ENCODE data around the gene IYD. TPM values are rescaled to one million over a fixed set of nuclear protein-coding genes. Genes with fewer than 3 reads are reported as not detected.

The IYD gene
- total RNA-seq, 1 donor from 2014 or later = not detected

- no peak overlapping the region for H3K4me3 Mint-ChIP-seq (ENCODE audit: low read depth)
- no peak overlapping the region for H3K27ac Mint-ChIP-seq
- intact Hi-C loops (cut with micrococcal nuclease) = no loop called here
- no peaks in the 10 kb centered on the region for H3K36me3 Mint-ChIP-seq (ENCODE audit: low read depth)
- H3K9me3 Mint-ChIP-seq = no peaks in the 10 kb centered on the region
- peaks cover 44% of the 10 kb centered on the region for H3K27me3 Mint-ChIP-seq (ENCODE audit: low read depth)
- no peaks in the 10 kb centered on the region for H3K4me1 Mint-ChIP-seq (ENCODE audit: low read depth)
- no peak for DNase-seq (ENCODE audit: low spot score)
Observed at GRCh38 chr6:150391890-150392289, 23.1 kb downstream of the IYD start.

- intact Hi-C loops (cut with micrococcal nuclease) = no loop called here
- H3K9me3 Mint-ChIP-seq = no peaks in the 10 kb centered on the region
- no peak overlapping the region for H3K4me3 Mint-ChIP-seq (ENCODE audit: low read depth)
- H3K27ac Mint-ChIP-seq = no peak overlapping the region
- H3K4me1 Mint-ChIP-seq (ENCODE audit: low read depth) = no peaks in the 10 kb centered on the region
- DNase-seq (ENCODE audit: low spot score) = no peak
- H3K36me3 Mint-ChIP-seq (ENCODE audit: low read depth) = no peaks in the 10 kb centered on the region
- peaks cover 43% of the 10 kb centered on the region for H3K27me3 Mint-ChIP-seq (ENCODE audit: low read depth)
Observed at GRCh38 chr6:150392452-150393220, 23.8 kb downstream of the IYD start.

- H3K4me1 Mint-ChIP-seq (ENCODE audit: low read depth) = no peaks in the 10 kb centered on the region
- intact Hi-C loops (cut with micrococcal nuclease) = no loop called here
- H3K27ac Mint-ChIP-seq = no peak overlapping the region
- no peaks in the 10 kb centered on the region for H3K36me3 Mint-ChIP-seq (ENCODE audit: low read depth)
- no peak for DNase-seq (ENCODE audit: low spot score)
- no peak overlapping the region for H3K4me3 Mint-ChIP-seq (ENCODE audit: low read depth)
- no peaks in the 10 kb centered on the region for H3K9me3 Mint-ChIP-seq
- peaks cover 35% of the 10 kb centered on the region for H3K27me3 Mint-ChIP-seq (ENCODE audit: low read depth)
Observed at GRCh38 chr6:150394053-150394898, 25.5 kb downstream of the IYD start.

GRCh38 chr6:150394899-150395295 lies 26.1 kb downstream of the IYD start:
- H3K27ac Mint-ChIP-seq = no peak overlapping the region
- no peaks in the 10 kb centered on the region for H3K36me3 Mint-ChIP-seq (ENCODE audit: low read depth)
- H3K27me3 Mint-ChIP-seq (ENCODE audit: low read depth) = peaks cover 31% of the 10 kb centered on the region
- no peak for DNase-seq (ENCODE audit: low spot score)
- no peaks in the 10 kb centered on the region for H3K9me3 Mint-ChIP-seq
- H3K4me1 Mint-ChIP-seq (ENCODE audit: low read depth) = no peaks in the 10 kb centered on the region
- H3K4me3 Mint-ChIP-seq (ENCODE audit: low read depth) = no peak overlapping the region
- intact Hi-C loops (cut with micrococcal nuclease) = loop anchor here (1.0 kb wide), 1 partner anchor 315 kb away; no protein-coding TSS in a partner anchor

GRCh38 chr6:150395388-150396009 lies 26.7 kb downstream of the IYD start:
- intact Hi-C loops (cut with micrococcal nuclease) = loop anchor here (1.0 kb wide), 1 partner anchor 315 kb away; no protein-coding TSS in a partner anchor
- Mint-ChIP-seq H3K27me3 (ENCODE audit: low read depth) (peaks cover 31% of the 10 kb centered on the region), H3K36me3 (ENCODE audit: low read depth) (no peaks in the 10 kb centered on the region), H3K27ac (no peak overlapping the region), H3K9me3 (no peaks in the 10 kb centered on the region), H3K4me1 (ENCODE audit: low read depth) (no peaks in the 10 kb centered on the region), H3K4me3 (ENCODE audit: low read depth) (no peak overlapping the region)
- DNase-seq (ENCODE audit: low spot score) = peak; percentile 20

GRCh38 chr6:150403458-150404246 lies 34.8 kb downstream of the IYD start:
- Mint-ChIP-seq H3K27me3 (ENCODE audit: low read depth) (peaks cover 22% of the 10 kb centered on the region), H3K27ac (no peak overlapping the region), H3K4me1 (ENCODE audit: low read depth) (no peaks in the 10 kb centered on the region), H3K4me3 (ENCODE audit: low read depth) (no peak overlapping the region), H3K36me3 (ENCODE audit: low read depth) (no peaks in the 10 kb centered on the region), H3K9me3 (peaks cover 22% of the 10 kb centered on the region)
- intact Hi-C loops (cut with micrococcal nuclease) = no loop called here
- no peak for DNase-seq (ENCODE audit: low spot score)

GRCh38 chr6:150406948-150407347 lies 38.1 kb downstream of the IYD start:
- peaks cover 37% of the 10 kb centered on the region for H3K27me3 Mint-ChIP-seq (ENCODE audit: low read depth)
- intact Hi-C loops (cut with micrococcal nuclease) = no loop called here
- H3K36me3 Mint-ChIP-seq (ENCODE audit: low read depth) = no peaks in the 10 kb centered on the region
- no peak overlapping the region for H3K27ac Mint-ChIP-seq
- no peaks in the 10 kb centered on the region for H3K4me1 Mint-ChIP-seq (ENCODE audit: low read depth)
- H3K4me3 Mint-ChIP-seq (ENCODE audit: low read depth) = no peak overlapping the region
- H3K9me3 Mint-ChIP-seq = peaks cover 22% of the 10 kb centered on the region
- DNase-seq (ENCODE audit: low spot score) = no peak

GRCh38 chr6:150408842-150409241 lies 40.0 kb downstream of the IYD start:
- Mint-ChIP-seq H3K27me3 (ENCODE audit: low read depth) (peaks cover 47% of the 10 kb centered on the region), H3K27ac (no peak overlapping the region), H3K4me1 (ENCODE audit: low read depth) (no peaks in the 10 kb centered on the region), H3K36me3 (ENCODE audit: low read depth) (no peaks in the 10 kb centered on the region), H3K4me3 (ENCODE audit: low read depth) (no peak overlapping the region), H3K9me3 (peaks cover 22% of the 10 kb centered on the region)
- DNase-seq (ENCODE audit: low spot score) = no peak
- intact Hi-C loops (cut with micrococcal nuclease) = no loop called here

- Mint-ChIP-seq H3K27ac (no peak overlapping the region), H3K36me3 (ENCODE audit: low read depth) (no peaks in the 10 kb centered on the region), H3K27me3 (ENCODE audit: low read depth) (peaks cover 51% of the 10 kb centered on the region), H3K9me3 (peaks cover 22% of the 10 kb centered on the region), H3K4me3 (ENCODE audit: low read depth) (no peak overlapping the region), H3K4me1 (ENCODE audit: low read depth) (peaks cover under 1% of the 10 kb centered on the region)
- no peak for DNase-seq (ENCODE audit: low spot score)
- intact Hi-C loops (cut with micrococcal nuclease) = loop anchor here (10.0 kb wide), 1 partner anchor 475 kb away; no protein-coding TSS in a partner anchor
Observed at GRCh38 chr6:150409576-150410066, 40.8 kb downstream of the IYD start.

- intact Hi-C loops (cut with micrococcal nuclease) = loop anchor here (10.0 kb wide), 1 partner anchor 476 kb away; no protein-coding TSS in a partner anchor
- Mint-ChIP-seq H3K9me3 (peaks cover 15% of the 10 kb centered on the region), H3K4me3 (ENCODE audit: low read depth) (no peak overlapping the region), H3K27me3 (ENCODE audit: low read depth) (peaks cover 57% of the 10 kb centered on the region), H3K36me3 (ENCODE audit: low read depth) (no peaks in the 10 kb centered on the region), H3K27ac (no peak overlapping the region), H3K4me1 (ENCODE audit: low read depth) (peaks cover 6% of the 10 kb centered on the region)
- no peak for DNase-seq (ENCODE audit: low spot score)
Observed at GRCh38 chr6:150410399-150410798, 41.6 kb downstream of the IYD start.

- Mint-ChIP-seq H3K27ac (no peak overlapping the region), H3K36me3 (ENCODE audit: low read depth) (no peaks in the 10 kb centered on the region), H3K27me3 (ENCODE audit: low read depth) (peaks cover 60% of the 10 kb centered on the region)
Observed at GRCh38 chr6:150410906-150411305, 42.1 kb downstream of the IYD start.

GRCh38 chr6:150412221-150412620 lies 43.4 kb downstream of the IYD start:
- Mint-ChIP-seq H3K27me3 (ENCODE audit: low read depth) (peaks cover 59% of the 10 kb centered on the region), H3K4me3 (ENCODE audit: low read depth) (no peak overlapping the region), H3K27ac (no peak overlapping the region), H3K4me1 (ENCODE audit: low read depth) (peaks cover 21% of the 10 kb centered on the region), H3K36me3 (ENCODE audit: low read depth) (no peaks in the 10 kb centered on the region), H3K9me3 (no peaks in the 10 kb centered on the region)
- DNase-seq (ENCODE audit: low spot score) = no peak
- intact Hi-C loops (cut with micrococcal nuclease) = loop anchor here (10.0 kb wide), 1 partner anchor 477 kb away; no protein-coding TSS in a partner anchor

More at GRCh38 chr6:150410906-150411305, 42.1 kb downstream of the IYD start:
- H3K9me3 Mint-ChIP-seq = peaks cover 10% of the 10 kb centered on the region
- no peak overlapping the region for H3K4me3 Mint-ChIP-seq (ENCODE audit: low read depth)
- no peak for DNase-seq (ENCODE audit: low spot score)
- intact Hi-C loops (cut with micrococcal nuclease) = loop anchor here (10.0 kb wide), 1 partner anchor 476 kb away; no protein-coding TSS in a partner anchor
- H3K4me1 Mint-ChIP-seq (ENCODE audit: low read depth) = peaks cover 11% of the 10 kb centered on the region
